Activated naive CD4-positive, alpha-beta T cell treated with anti-CD3 and anti-CD28 coated beads, Interleukin-2, amount 50 U/mL, for 24 hours (primary cell): ENCODE results near the gene TIMM44.
"Not testable (repeated sequence)": the region's sequence is repeated elsewhere in the genome, so short reads cannot be mapped to it uniquely, and the experiment has no call there.

ENCODE experiments used
- H3K27ac Mint-ChIP-seq: one replicate; pipeline ENCODE4 v1.8.0; 2021; ENCODE audit warnings: mild to moderate bottlenecking, mixed read lengths
- H3K27me3 Mint-ChIP-seq: one replicate; pipeline ENCODE4 v1.8.0; 2021; ENCODE audit warnings: mixed read lengths
- H3K36me3 Mint-ChIP-seq: one replicate; pipeline ENCODE4 v1.8.0; 2021; ENCODE audit warnings: mixed read lengths
- H3K4me1 Mint-ChIP-seq: one replicate; pipeline ENCODE4 v1.8.0; 2021; ENCODE audit warnings: mixed read lengths
- H3K4me3 Mint-ChIP-seq: one replicate; pipeline ENCODE4 v1.8.0; 2021; ENCODE audit warnings: mild to moderate bottlenecking, mixed read lengths
- H3K9me3 Mint-ChIP-seq: one replicate; pipeline ENCODE4 v1.8.0; 2021; ENCODE audit warnings: mixed read lengths

The TIMM44 gene

DNA sequence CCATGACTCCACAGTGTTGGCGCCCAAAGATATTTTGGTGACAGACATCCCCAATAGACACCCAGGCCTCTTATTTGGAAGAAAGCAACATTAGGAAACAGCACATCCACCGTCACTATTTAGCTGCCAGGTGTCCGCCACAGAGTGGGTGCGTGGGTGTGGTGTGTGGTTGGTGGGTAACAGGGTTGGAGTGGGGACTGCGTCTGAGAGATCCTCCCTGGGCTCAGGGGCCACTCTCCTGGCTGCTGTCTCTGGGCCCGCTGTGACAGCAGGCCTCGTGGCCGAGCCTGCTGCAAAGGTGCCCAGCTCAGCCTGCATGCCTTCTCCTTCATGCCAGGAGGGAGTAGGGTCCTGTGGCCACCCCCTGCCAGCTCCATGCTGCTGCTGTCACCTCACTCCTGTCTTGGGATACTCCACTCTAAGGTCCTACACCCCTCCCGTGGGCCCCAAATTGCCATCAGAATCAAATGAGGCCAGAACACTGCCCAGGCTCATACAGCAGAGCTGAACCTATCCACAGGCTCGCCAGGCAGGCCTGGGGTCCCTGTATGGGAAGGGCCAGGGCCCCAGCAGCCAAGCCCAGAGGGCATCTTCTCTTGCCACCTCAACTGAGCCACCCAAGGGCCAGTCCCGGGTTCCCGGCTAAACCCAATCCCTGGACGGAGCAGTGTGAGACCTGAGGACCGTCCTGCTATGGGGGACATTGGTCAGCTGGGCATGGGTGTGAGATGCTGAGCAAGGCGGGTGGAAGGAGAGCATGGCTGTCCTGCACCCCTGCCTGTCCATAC lies 24.7 kb upstream of the TIMM44 start:
- Mint-ChIP-seq H3K36me3 (peaks cover 4% of the 10 kb centered on the region), H3K9me3 (no peaks in the 10 kb centered on the region), H3K4me1 (no peaks in the 10 kb centered on the region), H3K27ac (no peak overlapping the region), H3K27me3 (no peaks in the 10 kb centered on the region), H3K4me3 (no peak overlapping the region)

DNA sequence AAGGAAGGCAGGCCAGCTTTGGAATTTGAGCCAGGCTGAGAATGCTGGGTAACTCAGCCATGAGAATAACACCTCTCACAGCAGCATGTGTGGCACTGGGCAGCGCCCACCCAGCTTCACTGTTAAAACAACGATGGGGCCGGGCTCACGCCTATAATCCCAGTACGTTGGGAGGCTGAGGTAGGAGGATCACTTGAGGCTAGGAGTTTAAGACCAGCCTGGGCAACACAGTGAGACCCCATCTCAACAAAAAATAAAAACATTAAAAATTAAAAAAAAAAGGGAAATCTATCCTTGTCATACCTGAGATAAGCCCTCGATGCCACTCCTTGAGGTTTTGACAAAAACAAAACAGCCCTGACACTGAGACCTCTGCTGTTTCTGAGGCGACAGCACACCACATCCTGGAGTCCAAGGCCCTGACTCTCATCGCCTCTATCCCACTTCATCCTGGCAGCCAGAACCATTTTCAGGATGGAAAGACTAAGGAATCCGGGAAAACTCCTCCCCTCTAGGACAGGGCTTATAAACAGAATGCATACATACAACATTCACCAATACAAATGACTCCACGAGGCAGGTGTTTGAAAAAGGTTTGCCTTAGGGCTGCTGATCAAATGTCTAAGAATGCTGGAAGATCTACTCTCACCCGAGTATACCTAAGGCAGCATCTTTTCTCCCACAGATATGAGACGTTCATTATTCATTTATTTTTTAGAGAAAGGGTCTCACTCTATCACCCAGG lies 22.6 kb upstream of the TIMM44 start:
- Mint-ChIP-seq H3K36me3 (peaks cover 5% of the 10 kb centered on the region), H3K9me3 (no peaks in the 10 kb centered on the region), H3K4me3 (no peak overlapping the region), H3K27me3 (no peaks in the 10 kb centered on the region), H3K4me1 (no peaks in the 10 kb centered on the region), H3K27ac (peak overlapping the region; percentile 62)

DNA sequence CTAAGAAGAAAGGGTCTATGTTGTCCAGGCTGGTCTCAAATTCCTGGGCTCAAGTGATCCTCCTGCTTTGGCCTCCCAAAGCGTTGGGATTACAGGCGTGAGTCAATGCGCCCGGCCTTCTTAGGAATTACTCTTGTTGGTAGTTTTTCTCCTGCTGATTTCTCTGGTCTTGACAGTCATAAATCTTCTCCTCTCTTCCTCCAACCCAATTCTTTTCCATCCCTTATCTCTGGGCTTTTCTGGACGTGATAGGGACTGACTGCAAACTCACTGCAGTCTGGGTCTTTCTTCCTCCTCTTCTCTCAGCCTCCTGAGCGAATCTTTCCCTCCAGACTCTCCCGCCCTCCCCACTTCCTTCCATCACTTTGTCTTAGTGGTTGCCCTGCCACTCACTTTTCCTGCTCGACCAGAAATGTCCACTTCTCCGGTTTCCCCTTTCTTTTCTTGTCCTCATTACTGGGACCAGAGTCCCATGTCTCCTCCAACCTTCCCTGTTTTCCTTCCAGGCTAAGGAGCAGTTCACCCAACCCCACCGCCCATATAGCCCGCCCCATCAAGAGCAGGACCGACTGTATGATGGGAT lies 21.9 kb upstream of the TIMM44 start:
- H3K4me3 Mint-ChIP-seq = no peak overlapping the region
- no peaks in the 10 kb centered on the region for H3K4me1 Mint-ChIP-seq
- no peaks in the 10 kb centered on the region for H3K9me3 Mint-ChIP-seq
- no peaks in the 10 kb centered on the region for H3K27me3 Mint-ChIP-seq
- H3K27ac Mint-ChIP-seq = no peak overlapping the region
- peaks cover 5% of the 10 kb centered on the region for H3K36me3 Mint-ChIP-seq

DNA sequence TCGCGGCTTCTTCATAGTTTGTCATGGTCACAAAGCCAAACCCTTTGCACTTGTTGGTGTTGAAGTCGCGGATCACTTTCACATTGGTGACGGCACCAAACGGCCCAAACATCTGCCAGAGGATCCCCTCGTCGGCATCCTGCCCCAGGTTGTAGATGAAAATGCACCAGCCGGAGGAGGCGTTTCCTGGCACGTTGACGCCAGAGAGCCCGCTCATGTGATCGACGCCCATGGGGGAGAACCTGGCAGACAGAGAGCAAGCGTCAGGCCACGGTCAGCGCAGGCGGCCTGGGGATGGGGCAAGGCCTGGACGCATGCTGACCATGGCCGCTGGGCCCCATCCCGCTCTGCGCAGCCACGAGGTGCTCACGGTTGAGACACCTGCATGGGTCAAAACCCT lies 20.1 kb upstream of the TIMM44 start:
- H3K36me3 Mint-ChIP-seq = peaks cover 5% of the 10 kb centered on the region
- H3K4me3 Mint-ChIP-seq = no peak overlapping the region
- no peak overlapping the region for H3K27ac Mint-ChIP-seq
- no peaks in the 10 kb centered on the region for H3K9me3 Mint-ChIP-seq
- H3K4me1 Mint-ChIP-seq = no peaks in the 10 kb centered on the region
- no peaks in the 10 kb centered on the region for H3K27me3 Mint-ChIP-seq

DNA sequence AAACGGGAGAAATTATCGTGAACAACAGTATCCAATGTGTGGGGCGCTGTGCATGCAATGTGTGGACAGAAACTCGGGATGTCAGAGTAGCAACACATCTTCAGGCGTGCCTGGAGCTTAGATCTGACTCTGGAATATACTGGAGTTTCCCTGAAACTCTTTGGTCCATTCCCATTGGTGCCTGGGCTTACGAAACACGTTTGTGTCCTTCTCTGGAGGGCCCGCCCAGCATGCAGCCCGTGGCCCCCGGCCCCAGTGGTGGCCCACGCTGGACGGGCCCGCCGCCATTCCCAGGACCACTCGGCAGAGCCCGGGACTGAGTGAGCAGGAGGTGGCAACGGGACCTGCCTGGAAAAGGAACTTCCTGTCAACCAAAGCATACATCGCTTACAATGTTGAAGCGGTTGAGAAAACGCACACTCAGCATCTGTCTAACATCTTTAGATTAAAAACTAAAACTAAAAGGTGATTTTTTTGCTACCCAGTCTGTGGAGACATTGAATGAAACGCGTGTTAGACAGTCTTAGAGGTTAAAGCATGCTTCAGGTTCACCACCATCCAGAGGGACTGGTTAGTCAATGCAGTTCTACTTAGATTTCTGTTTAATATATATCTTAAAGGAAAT lies 19.3 kb upstream of the TIMM44 start:
- Mint-ChIP-seq H3K4me1 (no peaks in the 10 kb centered on the region), H3K9me3 (no peaks in the 10 kb centered on the region), H3K27me3 (no peaks in the 10 kb centered on the region), H3K36me3 (peaks cover 5% of the 10 kb centered on the region), H3K27ac (no peak overlapping the region), H3K4me3 (no peak overlapping the region)

DNA sequence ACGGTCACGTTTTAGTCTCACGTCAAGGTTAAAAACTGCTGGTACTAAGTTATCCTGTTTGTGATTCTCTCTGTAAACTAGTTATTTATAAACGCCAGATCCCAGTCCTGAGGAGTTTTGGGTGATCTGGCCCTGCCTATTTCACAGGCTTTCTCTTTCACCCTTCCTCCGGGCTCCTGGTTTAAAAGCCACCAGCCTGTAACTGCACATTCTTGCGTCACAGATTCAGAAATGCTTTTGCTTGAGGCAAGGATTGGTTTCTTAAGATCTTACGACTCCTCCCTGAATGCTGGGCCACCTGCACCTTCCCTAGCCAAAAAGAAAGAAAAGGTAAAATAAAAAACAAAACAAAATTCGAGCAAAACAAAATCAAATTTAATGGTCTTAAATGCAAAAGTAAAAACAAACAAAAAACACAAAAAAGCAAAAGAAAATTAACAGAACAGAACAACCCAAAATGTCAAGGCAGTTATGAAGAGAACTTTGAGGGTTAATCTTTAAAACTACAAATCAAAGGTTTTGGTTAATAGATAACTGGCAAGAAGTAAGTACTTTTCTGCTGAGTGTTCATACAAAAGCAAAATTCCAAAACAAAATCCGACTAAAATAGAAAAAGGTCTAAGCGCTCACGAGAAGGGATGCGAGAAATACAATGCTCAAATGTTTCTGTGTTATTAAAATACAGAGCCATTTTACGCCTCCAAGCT lies 18.6 kb upstream of the TIMM44 start:
- no peaks in the 10 kb centered on the region for H3K4me1 Mint-ChIP-seq
- no peak overlapping the region for H3K27ac Mint-ChIP-seq
- no peaks in the 10 kb centered on the region for H3K9me3 Mint-ChIP-seq
- peaks cover 5% of the 10 kb centered on the region for H3K36me3 Mint-ChIP-seq
- no peaks in the 10 kb centered on the region for H3K27me3 Mint-ChIP-seq
- H3K4me3 Mint-ChIP-seq = no peak overlapping the region

DNA sequence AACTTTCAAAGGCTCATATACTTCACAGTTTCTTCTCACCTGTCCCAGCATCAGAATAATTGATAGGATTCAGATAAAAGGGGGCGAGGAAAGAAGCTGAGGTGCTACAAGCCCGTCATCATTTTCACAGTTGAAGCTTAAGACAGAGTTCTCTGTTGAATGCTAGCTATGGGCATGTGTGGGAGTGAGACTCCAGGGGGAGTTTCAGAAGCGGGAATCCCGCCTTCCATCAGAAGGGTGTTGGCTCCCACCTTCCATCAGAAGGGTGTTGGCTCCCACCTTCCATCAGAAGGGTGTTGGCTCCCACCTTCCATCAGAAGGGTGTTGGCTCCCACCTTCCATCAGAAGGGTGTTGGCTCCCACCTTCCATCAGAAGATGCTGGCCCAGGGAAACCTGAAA lies 17.6 kb upstream of the TIMM44 start:
- H3K27ac Mint-ChIP-seq, H3K4me1 Mint-ChIP-seq, H3K36me3 Mint-ChIP-seq: not testable (repeated sequence)

DNA sequence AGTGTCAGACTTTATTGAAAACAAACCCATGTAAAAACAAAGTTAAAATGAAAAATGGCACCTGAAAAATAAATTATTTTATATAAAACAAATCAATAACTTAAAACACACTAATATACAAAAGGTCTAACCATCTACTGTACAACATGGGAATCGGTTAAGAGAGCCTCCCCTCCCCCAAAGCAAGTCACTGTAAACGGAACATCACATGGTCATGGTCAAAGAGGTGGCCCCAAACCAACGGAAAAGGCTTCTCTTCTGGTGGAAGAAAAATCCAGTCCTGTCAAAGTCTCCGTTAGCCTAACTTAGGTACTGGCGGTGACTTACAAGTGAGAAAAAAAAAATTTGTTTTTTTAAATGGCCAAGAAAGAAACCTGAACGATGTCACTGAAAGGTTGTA lies 15.7 kb upstream of the TIMM44 start:
- Mint-ChIP-seq H3K4me1 (no peaks in the 10 kb centered on the region), H3K9me3 (no peaks in the 10 kb centered on the region), H3K36me3 (peaks cover 4% of the 10 kb centered on the region), H3K27me3 (no peaks in the 10 kb centered on the region), H3K4me3 (no peak overlapping the region), H3K27ac (peak overlapping the region; percentile 23)

More for the DNA sequence above, 17.6 kb upstream of the TIMM44 start:
- H3K4me3 Mint-ChIP-seq, H3K9me3 Mint-ChIP-seq, H3K27me3 Mint-ChIP-seq: not testable (repeated sequence)

DNA sequence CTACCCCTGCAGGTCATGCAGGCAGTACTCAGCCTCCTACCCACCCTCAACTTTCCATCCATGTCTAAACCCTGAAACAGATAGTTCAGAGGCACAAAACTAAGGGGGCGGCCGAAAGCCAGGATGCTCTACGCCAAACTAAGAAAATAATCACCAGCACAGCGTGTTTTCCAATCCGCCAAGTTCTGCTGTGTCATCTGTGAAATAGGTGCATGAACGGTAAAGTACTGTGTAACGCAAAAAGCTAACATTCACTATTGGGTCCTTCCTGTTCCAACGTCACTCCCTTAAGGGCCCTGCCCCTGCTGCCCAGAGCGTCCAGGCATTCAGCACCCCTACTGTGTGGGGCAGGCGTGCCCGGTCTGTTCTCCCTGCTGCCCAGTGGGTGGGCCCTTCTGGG lies 12.2 kb upstream of the TIMM44 start:
- Mint-ChIP-seq H3K27me3 (no peaks in the 10 kb centered on the region), H3K9me3 (no peaks in the 10 kb centered on the region), H3K27ac (no peak overlapping the region), H3K4me1 (no peaks in the 10 kb centered on the region), H3K36me3 (peaks cover 2% of the 10 kb centered on the region), H3K4me3 (no peak overlapping the region)

DNA sequence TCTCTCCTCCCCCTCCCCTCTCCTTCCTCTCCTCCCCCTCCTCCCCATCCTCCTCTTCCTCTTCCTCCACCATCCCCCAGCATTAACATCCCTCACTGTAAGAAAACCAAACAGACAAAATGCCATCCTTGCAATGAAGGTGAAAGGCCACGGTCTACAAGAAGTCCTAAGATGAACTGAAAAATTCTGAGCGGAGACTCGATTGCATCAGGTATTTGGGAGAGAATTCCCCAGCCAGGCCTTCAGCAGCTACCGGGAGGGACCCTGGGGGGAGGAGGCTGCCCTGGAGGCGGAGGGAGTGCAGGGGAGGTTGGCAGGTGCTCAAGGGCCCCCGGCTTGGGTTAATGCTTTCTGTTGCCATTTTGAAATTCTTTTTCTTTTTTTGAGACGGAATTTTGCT lies 10.1 kb upstream of the TIMM44 start:
- Mint-ChIP-seq H3K27me3 (no peaks in the 10 kb centered on the region), H3K4me3 (no peak overlapping the region), H3K27ac (no peak overlapping the region), H3K36me3 (peaks cover 2% of the 10 kb centered on the region), H3K4me1 (no peaks in the 10 kb centered on the region), H3K9me3 (no peaks in the 10 kb centered on the region)

DNA sequence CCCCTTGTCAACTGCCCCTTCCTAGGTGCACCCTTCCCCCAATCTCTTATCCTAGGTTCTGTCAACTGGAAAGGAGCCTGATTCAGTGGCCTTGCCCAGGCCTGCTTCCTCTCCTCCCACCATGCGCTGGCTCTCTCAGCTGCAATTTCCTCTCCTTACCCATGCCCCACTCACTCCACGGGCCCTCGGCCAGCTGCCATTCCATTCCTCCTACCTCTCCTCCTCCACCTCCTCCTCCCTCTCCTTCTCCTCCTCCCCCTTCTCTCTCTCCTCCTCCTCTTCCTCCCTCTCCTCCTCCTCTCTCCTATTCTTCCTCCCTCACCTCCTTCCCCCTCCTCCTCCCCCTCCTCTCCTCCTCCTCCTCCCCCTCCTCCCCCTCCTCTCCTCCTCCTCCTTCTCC lies 9.6 kb upstream of the TIMM44 start:
- Mint-ChIP-seq H3K36me3 (peaks cover 2% of the 10 kb centered on the region), H3K27me3 (no peaks in the 10 kb centered on the region), H3K4me1 (no peaks in the 10 kb centered on the region), H3K4me3 (no peak overlapping the region), H3K27ac (no peak overlapping the region), H3K9me3 (no peaks in the 10 kb centered on the region)

DNA sequence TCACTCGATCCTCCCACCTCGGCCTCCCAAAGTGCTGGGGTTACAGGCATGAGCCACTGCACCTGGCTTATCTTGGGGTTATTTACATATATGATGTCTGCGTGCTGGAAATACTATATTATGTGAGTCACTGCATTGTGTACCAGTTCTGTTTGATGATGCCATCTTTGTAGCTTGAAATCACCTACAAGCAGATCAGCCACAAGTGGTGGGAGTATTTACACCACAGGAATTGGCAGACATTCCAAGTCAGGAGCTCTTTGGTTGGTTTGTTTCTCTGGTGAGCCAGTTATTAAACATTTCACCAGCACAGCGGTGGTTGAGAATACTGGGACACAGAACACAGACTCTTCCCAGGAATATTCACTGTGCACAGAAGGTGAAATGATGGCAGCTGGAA lies 4.5 kb upstream of the TIMM44 start:
- H3K4me1 Mint-ChIP-seq = peaks cover 15% of the 10 kb centered on the region
- no peak overlapping the region for H3K4me3 Mint-ChIP-seq
- no peaks in the 10 kb centered on the region for H3K9me3 Mint-ChIP-seq
- no peaks in the 10 kb centered on the region for H3K27me3 Mint-ChIP-seq
- peaks cover 2% of the 10 kb centered on the region for H3K36me3 Mint-ChIP-seq
- H3K27ac Mint-ChIP-seq = no peak overlapping the region

DNA sequence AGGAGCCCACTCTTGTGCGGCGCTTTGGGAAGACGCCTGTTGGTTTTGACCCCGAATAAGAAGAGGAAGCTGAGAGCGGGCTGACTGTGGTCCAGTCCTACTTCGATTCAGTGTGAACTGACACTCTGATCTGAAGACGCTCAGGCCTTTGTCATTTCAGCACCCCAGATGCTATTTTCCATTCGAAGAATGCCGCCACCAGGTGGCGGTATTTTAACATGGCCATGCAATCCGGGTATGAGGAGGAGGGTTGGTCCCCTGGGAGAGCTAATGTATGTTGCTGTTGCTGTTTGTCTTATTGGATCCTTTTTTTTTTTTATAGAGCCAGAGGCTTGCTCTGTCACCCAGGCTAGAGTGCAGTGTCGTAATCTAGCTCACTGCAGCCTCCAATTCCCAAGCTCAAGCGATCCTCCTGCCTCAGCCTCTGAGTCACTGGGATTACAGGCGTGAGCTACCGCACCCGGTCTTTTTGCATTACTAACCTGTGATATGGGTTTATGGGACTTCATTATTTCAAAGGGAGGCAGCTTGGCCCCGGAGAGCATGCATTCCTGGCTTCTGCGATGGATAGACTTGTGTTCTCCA lies 803 bp upstream of the TIMM44 start:
- Mint-ChIP-seq H3K9me3 (no peaks in the 10 kb centered on the region), H3K27me3 (no peaks in the 10 kb centered on the region), H3K36me3 (peaks cover 8% of the 10 kb centered on the region)

DNA sequence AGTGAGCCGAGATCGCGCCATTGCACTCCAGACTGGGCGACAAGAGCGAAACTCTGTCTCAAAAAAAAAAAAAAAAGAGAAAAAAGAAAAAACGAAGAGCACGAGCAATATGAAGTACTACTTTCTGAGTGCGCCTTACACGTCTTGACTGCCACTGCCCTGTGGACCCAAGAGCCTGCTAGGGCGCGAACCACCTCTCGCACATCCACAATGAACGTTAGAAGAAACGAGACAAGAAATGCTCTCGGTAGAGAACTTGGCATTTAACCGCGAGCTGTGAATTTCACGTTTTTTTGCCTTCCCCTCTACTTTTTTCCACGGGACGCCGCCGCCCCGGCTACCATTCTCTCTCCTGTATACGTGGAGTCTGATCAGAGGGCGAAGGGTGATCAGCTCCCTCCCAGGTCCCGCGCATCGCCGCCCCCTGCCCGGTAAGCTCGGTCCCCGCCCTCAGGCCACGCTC lies 454 bp downstream of the TIMM44 start:
- H3K36me3 Mint-ChIP-seq = peaks cover 11% of the 10 kb centered on the region
- peak overlapping the region; percentile 98 for H3K27ac Mint-ChIP-seq
- H3K4me1 Mint-ChIP-seq = peaks cover 36% of the 10 kb centered on the region
- peak overlapping the region; percentile 99 for H3K4me3 Mint-ChIP-seq
- H3K9me3 Mint-ChIP-seq = no peaks in the 10 kb centered on the region
- no peaks in the 10 kb centered on the region for H3K27me3 Mint-ChIP-seq

More for the DNA sequence above, 803 bp upstream of the TIMM44 start:
- H3K4me3 Mint-ChIP-seq = peak overlapping the region; percentile 99
- peaks cover 31% of the 10 kb centered on the region for H3K4me1 Mint-ChIP-seq
- H3K27ac Mint-ChIP-seq = peak overlapping the region; percentile 98
